NK-92 (cell line): ENCODE measurements around the gene PLCB3.

Experiments
- DNase-seq: peaks from one replicate; lab custom pipeline; 2025; ENCODE audit not compliant: unreplicated experiment; lab: John Stamatoyannopoulos, UW

The PLCB3 gene

DNA sequence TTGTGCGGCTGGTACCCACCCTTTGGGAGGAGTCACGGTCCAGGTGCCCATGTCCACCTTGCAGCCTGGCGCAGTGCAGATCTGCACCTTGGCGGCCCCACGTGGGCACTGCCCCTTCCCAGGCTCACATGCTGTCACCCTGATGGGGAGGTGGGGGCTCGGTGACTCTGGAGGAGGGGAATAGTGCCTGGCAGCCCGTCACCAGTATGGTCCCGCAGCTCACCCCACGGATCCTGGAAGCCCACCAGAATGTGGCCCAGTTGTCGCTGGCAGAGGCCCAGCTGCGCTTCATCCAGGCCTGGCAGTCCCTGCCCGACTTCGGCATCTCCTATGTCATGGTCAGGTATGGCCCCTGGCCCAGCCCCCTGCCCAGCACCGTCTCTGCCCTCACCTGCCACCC lies 30.5 kb upstream of the PLCB3 start:
- no peak for DNase-seq

DNA sequence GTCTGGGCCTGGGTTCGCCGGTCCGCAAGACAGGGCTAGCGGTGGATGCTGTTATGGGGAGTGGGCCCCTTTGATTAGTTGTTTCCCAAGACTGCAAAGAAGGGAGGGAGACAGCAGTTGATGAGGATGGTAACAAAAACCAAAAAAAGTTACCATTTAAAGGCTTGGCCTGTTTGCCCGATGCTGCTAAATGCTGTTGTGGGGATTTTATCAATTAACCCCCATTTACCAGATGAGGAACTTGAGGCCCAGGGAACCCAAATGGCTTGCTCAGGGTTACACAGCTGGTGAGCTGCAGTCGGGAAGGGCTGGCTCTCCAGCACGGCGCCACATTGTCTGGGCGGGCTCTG lies 28.7 kb upstream of the PLCB3 start:
- no peak for DNase-seq

DNA sequence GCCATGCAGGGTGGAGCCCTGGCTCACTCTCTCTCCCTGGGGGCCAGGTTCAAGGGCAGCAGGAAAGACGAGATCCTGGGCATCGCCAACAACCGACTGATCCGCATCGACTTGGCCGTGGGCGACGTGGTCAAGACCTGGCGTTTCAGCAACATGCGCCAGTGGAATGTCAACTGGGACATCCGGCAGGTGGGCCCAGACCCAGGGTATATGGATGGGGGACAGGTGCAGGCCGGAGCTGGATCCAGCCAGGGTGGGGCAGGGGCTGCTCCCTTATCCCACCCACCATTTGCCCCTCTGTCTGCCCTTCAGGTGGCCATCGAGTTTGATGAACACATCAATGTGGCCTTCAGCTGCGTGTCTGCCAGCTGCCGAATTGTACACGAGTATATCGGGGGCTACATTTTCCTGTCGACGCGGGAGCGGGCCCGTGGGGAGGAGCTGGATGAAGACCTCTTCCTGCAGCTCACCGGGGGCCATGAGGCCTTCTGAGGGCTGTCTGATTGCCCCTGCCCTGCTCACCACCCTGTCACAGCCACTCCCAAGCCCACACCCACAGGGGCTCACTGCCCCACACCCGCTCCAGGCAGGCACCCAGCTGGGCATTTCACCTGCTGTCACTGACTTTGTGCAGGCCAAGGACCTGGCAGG lies 28.2 kb upstream of the PLCB3 start:
- DNase-seq = no peak

GRCh38 chr11:64224151-64224890 lies 27.0 kb upstream of the PLCB3 start:
- DNase-seq = no peak

DNA sequence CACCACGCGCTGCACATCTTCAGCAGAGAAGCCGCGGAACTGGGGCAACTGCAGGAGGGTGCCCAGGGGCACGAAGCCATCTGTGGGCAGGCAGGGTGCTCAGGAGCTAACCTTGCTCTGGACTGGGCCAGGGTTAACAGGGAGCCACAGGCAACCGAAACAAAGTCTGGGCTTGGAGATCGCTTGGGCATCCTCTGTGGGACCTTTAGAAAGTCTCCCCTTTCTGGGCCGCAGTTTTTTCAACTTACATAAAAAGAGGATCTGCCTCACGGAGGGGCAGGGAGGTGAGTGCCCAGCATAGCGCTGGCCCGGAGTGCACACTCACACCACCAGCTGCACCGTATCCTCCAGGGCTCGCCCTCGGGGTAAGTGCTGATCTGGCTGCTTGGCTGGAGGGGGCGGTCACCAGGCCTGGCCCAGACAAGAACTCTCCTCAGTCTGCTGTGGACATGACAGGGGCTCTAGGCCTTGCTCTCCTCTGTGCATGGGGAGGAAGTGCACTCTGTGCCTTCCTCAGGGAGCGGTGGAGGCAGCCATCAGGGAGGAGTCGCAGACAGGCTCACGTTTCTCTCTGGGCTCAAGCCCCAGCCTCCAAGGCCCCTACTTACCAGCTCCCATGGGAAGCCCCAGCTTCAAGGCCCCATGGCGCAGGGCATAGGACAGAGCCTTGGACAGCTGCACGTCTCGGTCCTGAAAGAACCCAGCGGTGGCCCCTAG lies 26.3 kb upstream of the PLCB3 start:
- DNase-seq = no peak

GRCh38 chr11:64225608-64226506 lies 25.5 kb upstream of the PLCB3 start, which contains the start of the genes NUDT22 and TRPT1:
TSS of gene NUDT22 (plus strand) at chr11:64226274. CDS start at chr11:64226653, 379 bp downstream.
TSS of gene TRPT1 (minus strand) at chr11:64226186. CDS start at chr11:64225860, 326 bp downstream.
- DNase-seq = peak; percentile 47

DNA sequence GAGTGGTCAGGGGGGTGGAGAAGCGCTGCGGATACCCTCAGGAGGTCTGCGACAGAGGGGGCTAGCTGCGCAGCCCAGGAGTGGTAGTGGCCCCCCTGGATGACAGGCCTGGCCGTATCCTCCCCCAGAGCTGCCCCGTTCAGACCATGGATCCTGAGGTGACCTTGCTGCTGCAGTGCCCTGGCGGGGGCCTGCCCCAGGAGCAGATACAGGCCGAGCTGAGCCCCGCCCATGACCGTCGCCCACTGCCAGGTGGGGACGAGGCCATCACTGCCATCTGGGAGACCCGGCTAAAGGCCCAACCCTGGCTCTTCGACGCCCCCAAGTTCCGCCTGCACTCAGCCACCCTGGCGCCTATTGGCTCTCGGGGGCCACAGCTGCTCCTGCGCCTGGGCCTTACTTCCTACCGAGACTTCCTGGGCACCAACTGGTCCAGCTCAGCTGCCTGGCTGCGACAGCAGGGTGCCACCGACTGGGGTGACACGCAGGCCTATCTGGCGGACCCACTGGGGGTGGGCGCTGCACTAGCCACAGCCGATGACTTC lies 24.8 kb upstream of the PLCB3 start:
- DNase-seq = no peak

DNA sequence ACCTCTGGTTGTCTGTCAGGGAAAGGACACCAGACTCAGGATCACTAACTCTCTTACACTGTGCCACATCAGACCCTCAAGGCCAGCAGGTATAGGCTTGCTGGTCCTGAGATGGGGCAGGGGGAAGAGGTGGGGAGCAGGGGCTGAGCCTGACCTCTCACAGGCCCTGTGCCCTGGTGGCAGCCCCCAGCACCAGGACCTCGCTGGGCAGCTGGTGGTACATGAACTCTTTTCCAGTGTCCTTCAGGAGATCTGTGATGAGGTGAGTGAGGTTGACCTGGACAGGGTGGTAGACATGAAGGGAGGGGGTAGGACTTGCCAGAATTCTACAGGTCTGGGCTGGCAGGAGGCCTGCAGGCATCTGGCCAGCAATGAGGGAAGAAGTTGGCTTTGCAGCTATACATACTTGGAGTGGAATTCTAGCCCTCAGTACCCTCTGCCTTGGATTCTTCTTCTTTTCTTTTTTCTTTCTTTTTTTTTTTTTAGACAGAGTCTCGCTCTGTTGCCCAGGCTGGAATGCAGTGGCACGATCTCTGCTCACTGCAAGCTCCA lies 23.8 kb upstream of the PLCB3 start:
- no peak for DNase-seq

DNA sequence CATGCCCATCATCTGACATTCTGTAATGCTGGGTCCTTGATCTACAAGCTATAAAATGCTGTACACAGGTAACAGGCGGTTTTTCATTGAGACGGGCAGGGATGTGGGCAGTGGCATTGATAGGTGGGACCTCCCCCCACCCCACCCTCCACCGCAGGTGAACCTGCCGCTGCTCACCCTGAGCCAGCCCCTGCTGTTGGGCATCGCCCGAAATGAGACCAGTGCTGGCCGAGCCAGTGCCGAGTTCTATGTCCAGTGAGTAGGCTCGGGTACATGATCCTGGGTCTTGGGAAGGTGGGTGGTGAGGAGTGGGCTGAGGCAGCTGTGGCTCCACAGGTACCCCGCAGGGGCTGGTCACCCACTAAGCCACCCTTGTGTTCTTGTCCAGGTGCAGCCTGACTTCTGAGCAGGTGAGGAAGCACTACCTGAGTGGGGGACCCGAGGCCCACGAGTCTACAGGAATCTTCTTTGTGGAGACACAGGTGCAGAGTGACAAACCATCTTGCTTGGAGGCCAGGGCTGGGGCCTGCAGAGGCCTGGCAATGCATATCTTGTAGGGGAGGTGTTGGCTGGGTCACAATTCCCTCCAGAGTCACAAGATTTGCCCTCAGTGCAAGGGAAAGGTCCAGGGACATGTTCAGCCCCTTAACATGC lies 22.1 kb upstream of the PLCB3 start:
- DNase-seq = no peak

GRCh38 chr11:64229744-64230170 lies 21.6 kb upstream of the PLCB3 start:
- DNase-seq = no peak

DNA sequence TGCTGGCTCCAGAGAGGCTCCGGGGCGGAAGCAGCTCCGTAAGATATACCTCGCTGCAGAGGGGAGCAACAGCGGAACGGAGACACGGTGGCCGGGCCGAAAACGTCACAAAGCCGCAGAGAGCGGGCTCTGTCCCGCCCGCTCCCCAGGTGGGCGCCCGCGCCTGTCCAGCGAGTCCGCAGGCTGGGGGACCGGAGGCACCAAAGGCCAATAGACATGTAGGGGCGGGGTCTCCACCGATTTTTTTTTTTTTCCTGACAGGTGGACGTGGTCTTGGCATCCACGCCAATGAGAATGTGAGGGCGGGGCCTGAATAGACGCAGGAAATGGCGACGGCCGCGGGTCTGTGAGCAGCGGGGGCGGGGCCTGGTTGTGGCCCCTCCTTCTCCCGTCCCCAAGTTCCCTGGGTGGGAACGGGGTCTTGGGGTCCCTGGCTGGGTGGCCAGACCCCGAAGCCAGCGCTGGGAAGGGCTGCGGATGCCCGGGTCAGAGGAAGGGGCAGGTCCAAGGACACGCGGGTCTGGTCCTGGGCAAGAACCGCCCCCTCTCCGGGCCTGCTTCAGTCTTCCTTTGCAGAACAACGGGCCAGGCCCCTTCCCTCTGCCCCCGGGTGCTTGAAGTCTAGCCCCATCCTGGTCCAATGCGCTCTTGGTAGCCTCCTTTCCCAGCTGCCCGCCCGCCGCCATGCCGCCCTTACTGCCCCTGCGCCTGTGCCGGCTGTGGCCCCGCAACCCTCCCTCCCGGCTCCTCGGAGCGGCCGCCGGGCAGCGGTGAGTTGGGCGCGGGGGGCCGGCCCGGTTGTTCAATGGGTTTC lies 21.0 kb upstream of the PLCB3 start, which contains the start of gene DNAJC4:
Gene DNAJC4 (plus strand): TSS at position 378 of the 814 bp plus-strand sequence. CDS start 307 bp downstream, at position 685.
- no peak for DNase-seq

- no peak for DNase-seq
Measured at GRCh38 chr11:64230985-64231365, 20.4 kb upstream of the PLCB3 start.

- DNase-seq = no peak
Measured at GRCh38 chr11:64231546-64231945, 19.8 kb upstream of the PLCB3 start.

DNA sequence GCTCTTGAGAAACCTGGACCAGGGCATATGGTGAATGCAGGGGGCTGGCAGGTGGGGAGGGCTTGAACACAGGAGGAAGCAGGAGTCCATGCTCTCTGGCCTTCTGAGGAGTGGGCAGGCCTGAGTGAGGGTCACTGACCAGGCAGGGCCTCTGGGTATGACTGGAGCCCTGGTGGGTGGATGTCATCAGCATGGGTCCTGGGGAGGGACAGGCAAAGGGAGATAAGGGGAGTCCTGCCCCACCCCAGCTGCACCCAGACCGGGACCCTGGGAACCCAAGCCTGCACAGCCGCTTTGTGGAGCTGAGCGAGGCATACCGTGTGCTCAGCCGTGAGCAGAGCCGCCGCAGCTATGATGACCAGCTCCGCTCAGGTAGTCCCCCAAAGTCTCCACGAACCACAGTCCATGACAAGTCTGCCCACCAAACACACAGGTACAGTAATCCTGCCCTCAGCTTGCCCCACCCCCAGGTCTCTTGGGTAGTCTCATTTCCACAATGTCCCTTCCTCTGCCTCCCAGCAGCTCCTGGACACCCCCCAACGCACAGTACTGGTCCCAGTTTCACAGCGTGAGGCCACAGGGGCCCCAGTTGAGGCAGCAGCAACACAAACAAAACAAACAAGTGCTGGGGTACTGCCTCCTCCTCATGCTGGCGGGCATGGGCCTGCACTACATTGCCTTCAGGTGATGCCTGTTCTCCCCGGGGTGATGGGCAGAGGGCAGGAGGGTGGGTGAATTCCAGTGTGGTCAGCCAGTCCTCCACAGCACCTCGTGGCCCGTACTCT lies 19.0 kb upstream of the PLCB3 start:
- DNase-seq = no peak

GRCh38 chr11:64232967-64233315 lies 18.4 kb upstream of the PLCB3 start:
- DNase-seq = no peak

GRCh38 chr11:64233913-64234586 lies 17.3 kb upstream of the PLCB3 start, which contains the start of gene VEGFB:
TSS of gene VEGFB (plus strand) at chr11:64234584. CDS start at chr11:64234834, 250 bp downstream.
- DNase-seq = no peak

- DNase-seq = no peak
Measured at GRCh38 chr11:64234647-64235379, 16.5 kb upstream of the PLCB3 start.
